IMR-90 (cell line): ENCODE data around the gene METTL21C. TPM values are rescaled to one million over a fixed set of nuclear protein-coding genes. Genes with fewer than 3 reads are reported as not detected.

ENCODE experiments used
- ATAC-seq: fragments of 200-7000 bp; cut with Tn5 transposase; 2 replicates; pipeline ENCODE4 v1.9.1; 2020; ENCODE audit warnings: low read depth, mild to moderate bottlenecking, moderate library complexity
- BruUV-seq: library from RNA; stranded (reverse); fragments of 400-500 nt; replicated peaks from 2 replicates; lab custom pipeline; 2021; lab: Mats Ljungman, UMichigan
- CTCF ChIA-PET: fragments of 300-600 bp; formaldehyde crosslinking; extraction: SDS; loops from one replicate; lab custom pipeline; 2021; ENCODE audit warnings: antibody characterized with exemption; lab: Yijun Ruan, JAX
- POLR2A ChIA-PET: fragments of 300-600 bp; sonication (Branson Sonifier 250); formaldehyde crosslinking; loops from one replicate; lab custom pipeline; 2022; ENCODE audit warnings: antibody characterized with exemption; ENCODE audit not compliant: unreplicated experiment; lab: Charles Lee
- DNase-seq: peaks from one replicate; pipeline ENCODE4 v3.0.0; 2013
- H2AFZ ChIP-seq: replicated peaks from 2 replicates; pipeline ENCODE3; 2013; ENCODE audit warnings: low read length, mild to moderate bottlenecking; ENCODE audit not compliant: poor library complexity
- H2AK5ac ChIP-seq: 2 replicates; pipeline ENCODE4 v1.6.1; 2013; ENCODE audit warnings: low read depth, low read length, inconsistent platforms
- H2AK9ac ChIP-seq: replicated peaks from 2 replicates; pipeline ENCODE3; 2013; ENCODE audit warnings: mild to moderate bottlenecking, low read depth, low read length, moderate library complexity; ENCODE audit not compliant: poor library complexity
- H2BK120ac ChIP-seq: 2 replicates; pipeline ENCODE4 v1.6.1; 2013; ENCODE audit warnings: low read depth, low read length, inconsistent platforms
- H2BK15ac ChIP-seq: 3 replicates; pipeline ENCODE4 v1.6.1; 2013; ENCODE audit warnings: low read depth, low read length, inconsistent platforms
- H2BK20ac ChIP-seq: 2 replicates; pipeline ENCODE4 v1.6.1; 2013; ENCODE audit warnings: low read depth, mild to moderate bottlenecking, inconsistent platforms, low read length, moderate library complexity
- H2BK5ac ChIP-seq: 2 replicates; pipeline ENCODE4 v1.6.1; 2013; ENCODE audit warnings: mild to moderate bottlenecking, low read depth, low read length, inconsistent platforms; ENCODE audit not compliant: poor library complexity, severe bottlenecking
- H3K14ac ChIP-seq: replicated peaks from 2 replicates; pipeline ENCODE4 v1.6.1; 2013; ENCODE audit warnings: low read depth, low read length, inconsistent platforms
- H3K18ac ChIP-seq: 2 replicates; pipeline ENCODE4 v1.6.1; 2013; ENCODE audit warnings: low read depth, low read length, control low read depth
- H3K23ac ChIP-seq: 2 replicates; pipeline ENCODE4 v1.6.1; 2013; ENCODE audit warnings: low read depth, low read length, inconsistent platforms
- H3K27ac ChIP-seq: 2 replicates; pipeline ENCODE4 v1.5.1; 2013; ENCODE audit warnings: mild to moderate bottlenecking, control low read depth, low read length; ENCODE audit not compliant: insufficient read depth
- H3K27me3 ChIP-seq: 2 replicates; pipeline ENCODE4 v1.6.1; 2013; ENCODE audit warnings: low read length; ENCODE audit not compliant: control insufficient read depth, insufficient read depth
- H3K36me3 ChIP-seq: 2 replicates; pipeline ENCODE4 v1.6.1; 2013; ENCODE audit warnings: low read length, mixed read lengths; ENCODE audit not compliant: control insufficient read depth, insufficient read depth
- H3K4ac ChIP-seq: 2 replicates; pipeline ENCODE4 v1.6.1; 2013; ENCODE audit warnings: low read depth, low read length, inconsistent platforms
- H3K4me1 ChIP-seq: 2 replicates; pipeline ENCODE4 v1.6.1; 2013; ENCODE audit warnings: low read length, mixed read lengths; ENCODE audit not compliant: control insufficient read depth, insufficient read depth
- H3K4me2 ChIP-seq: 2 replicates; pipeline ENCODE4 v1.6.1; 2013; ENCODE audit warnings: low read depth, mild to moderate bottlenecking, control low read depth, low read length, moderate library complexity
- H3K4me3 ChIP-seq: 2 replicates; pipeline ENCODE4 v1.5.1; 2013; ENCODE audit warnings: low read depth, mild to moderate bottlenecking, control low read depth, low read length, moderate library complexity; ENCODE audit not compliant: insufficient read depth
- H3K56ac ChIP-seq: 2 replicates; pipeline ENCODE4 v1.6.1; 2013; ENCODE audit warnings: low read length, inconsistent platforms; ENCODE audit not compliant: insufficient read depth; ENCODE audit errors: extremely low read depth
- H3K79me1 ChIP-seq, 2 experiments: 2 replicates each; pipeline ENCODE4 v1.6.1; 2013; ENCODE audit warnings: low read length in 2 of 2, inconsistent platforms in 1 of 2, low read depth in 1 of 2
- H3K9ac ChIP-seq: 2 replicates; pipeline ENCODE4 v1.6.1; 2013; ENCODE audit warnings: low read depth, low read length, control low read depth
- H3K9me1 ChIP-seq: 2 replicates; pipeline ENCODE4 v1.6.1; 2013; ENCODE audit warnings: low read length, inconsistent platforms; ENCODE audit not compliant: insufficient read depth
- H3K9me3 ChIP-seq: 2 replicates; pipeline ENCODE4 v1.6.1; 2013; ENCODE audit warnings: low read length; ENCODE audit not compliant: control insufficient read depth, insufficient read depth
- H4K20me1 ChIP-seq: 2 replicates; pipeline ENCODE4 v1.6.1; 2013; ENCODE audit warnings: low read length, inconsistent platforms; ENCODE audit not compliant: insufficient read depth
- H4K5ac ChIP-seq: 2 replicates; pipeline ENCODE4 v1.6.1; 2013; ENCODE audit warnings: mild to moderate bottlenecking, low read depth, low read length, control low read depth
- H4K8ac ChIP-seq, 2 experiments: 2 replicates each; pipeline ENCODE4 v1.6.1; 2013; ENCODE audit warnings: low read depth in 2 of 2, low read length in 2 of 2, control low read depth in 1 of 2, inconsistent platforms in 1 of 2
- H4K91ac ChIP-seq: 2 replicates; pipeline ENCODE4 v1.6.1; 2013; ENCODE audit warnings: low read depth, low read length, inconsistent platforms; ENCODE audit not compliant: insufficient read depth
- FOS ChIP-seq: fragments of 150-350 bp; IDR thresholded peaks from 2 replicates; pipeline ENCODE4 v1.6.1; 2016; ENCODE audit warnings: low read depth, low read length
- MAZ ChIP-seq: IDR thresholded peaks from 2 replicates; pipeline ENCODE4 v1.6.1; 2012; ENCODE audit warnings: low read depth, mild to moderate bottlenecking, low read length, improper control_type of control experiment, moderate library complexity, borderline replicate concordance
- POLR2A ChIP-seq: IDR thresholded peaks from 2 replicates; pipeline ENCODE4 v1.6.1; 2012; ENCODE audit warnings: mild to moderate bottlenecking, low read depth, low read length
- WGBS, 2 experiments: methylation state at CpG; one replicate each; pipeline versions ENCODE4 v1.1.5 to v1.1.7; 2013; ENCODE audit warnings: missing lambda C conversion rate in 2 of 2; ENCODE audit not compliant: insufficient read length in 1 of 2; ENCODE audit errors: extremely low coverage in 2 of 2; 5-methylcytosine and 5-hydroxymethylcytosine counted together
- dilution Hi-C: fragments of 300-500 bp; cut with HindIII; formaldehyde crosslinking; loops from one replicate; pipeline ENCODE4 v1.14.3; 2018; ENCODE audit warnings: low sequenced_read_pairs; ENCODE audit not compliant: unreplicated experiment
- in situ Hi-C: fragments of 300-500 bp; cut with MboI; formaldehyde crosslinking; loops from 3 replicates; pipeline ENCODE4 v1.14.3; 2019; ENCODE audit warnings: low sequenced_read_pairs, inconsistent platforms, mixed read lengths
- intact Hi-C: fragments of 100-400 bp; cut with micrococcal nuclease; formaldehyde crosslinking; loops from 2 replicates; pipeline ENCODE4 v1.10.0; 2022
- polyA plus RNA-seq, 3 experiments: library from polyadenylated mRNA; depleted of rRNA; stranded (reverse); fragments of >200 nt; gene quantifications; 2 replicates each; pipeline ENCODE4 v1.2.3, GENCODE V29; 2012; ENCODE audit warnings: low replicate concordance in 1 of 3
- total RNA-seq: library from RNA; depleted of rRNA; stranded (reverse); fragments of >200 nt; gene quantifications from 2 replicates; pipeline ENCODE4 v1.2.3, GENCODE V29; 2012
- TF ChIP-seq, protein P1 (sequence below): fragments of 150-350 bp; IDR thresholded peaks from 2 replicates; pipeline ENCODE4 v1.6.1; 2016; ENCODE audit warnings: low read depth, mild to moderate bottlenecking, low read length, moderate library complexity, borderline replicate concordance
- TF ChIP-seq, protein P2 (sequence below): conservative IDR thresholded peaks from 2 replicates; pipeline ENCODE4 v1.5.1; 2012; ENCODE audit warnings: mild to moderate bottlenecking, low read depth, low read length, improper control_type of control experiment

METTL21C gene
- total and polyA plus RNA-seq, 2 of the 4 experiments (the other 2 are of a cell fraction) = not detected

DNA sequence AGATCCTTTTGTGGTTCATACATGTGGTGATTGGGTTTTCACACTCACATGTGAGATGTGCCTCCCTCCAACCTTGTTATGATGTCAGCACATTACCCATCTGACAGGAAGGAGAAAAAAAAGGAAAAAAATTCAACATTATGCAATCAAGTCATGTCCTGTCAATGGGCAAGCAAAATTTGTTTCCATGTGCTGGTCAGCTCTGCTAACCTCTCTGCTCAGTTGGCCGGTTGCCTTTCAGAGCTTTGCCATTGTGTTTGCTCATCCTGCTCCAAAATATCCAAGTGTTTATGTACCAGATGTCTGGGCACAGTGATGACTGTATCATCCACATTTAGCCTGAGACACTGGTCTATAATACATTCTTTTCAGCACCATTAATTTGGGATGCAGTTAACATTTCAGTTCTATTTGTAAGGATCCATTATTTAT, 27.0 kb upstream of the METTL21C start:
- dilution Hi-C loops (no loop called here), intact Hi-C loops (loop anchor here (5.0 kb wide), 2 partner anchors 70 to 125 kb away; partner anchors contain the start of gene ERCC5), in situ Hi-C loops (no loop called here)
- Histone ChIP-seq H3K27me3 (peaks cover 2% of the 10 kb centered on the region), H3K18ac (no peak overlapping the region), H4K91ac (no peak overlapping the region), H3K14ac (no peak overlapping the region), H3K9ac (no peak overlapping the region), H4K5ac (no peak overlapping the region), H3K79me1 (no peaks in the 10 kb centered on the region), H3K4me2 (no peak overlapping the region), H4K20me1 (no peaks in the 10 kb centered on the region), H2BK5ac (no peak overlapping the region), H2AK9ac (no peak overlapping the region), H3K56ac (no peak overlapping the region), H3K23ac (no peak overlapping the region), H3K27ac (no peak overlapping the region), H2AFZ (no peak overlapping the region), H4K8ac (no peak overlapping the region), H3K9me3 (no peaks in the 10 kb centered on the region), H3K36me3 (no peaks in the 10 kb centered on the region), H3K9me1 (no peaks in the 10 kb centered on the region), H2BK15ac (no peak overlapping the region), H2BK120ac (no peak overlapping the region), H2AK5ac (no peak overlapping the region), H3K4ac (no peak overlapping the region), H3K4me1 (no peaks in the 10 kb centered on the region), H3K4me3 (no peak overlapping the region), H2BK20ac (no peak overlapping the region)
- DNase-seq = no peak
- ChIA-PET POLR2A (no interaction called here), CTCF (interaction anchor here (0.7 kb wide), 1 partner anchor 17 kb away, joined by 3 read pairs; no protein-coding TSS in a partner anchor)
- no TSS peak for BruUV-seq
- TF ChIP-seq, protein P1, sequence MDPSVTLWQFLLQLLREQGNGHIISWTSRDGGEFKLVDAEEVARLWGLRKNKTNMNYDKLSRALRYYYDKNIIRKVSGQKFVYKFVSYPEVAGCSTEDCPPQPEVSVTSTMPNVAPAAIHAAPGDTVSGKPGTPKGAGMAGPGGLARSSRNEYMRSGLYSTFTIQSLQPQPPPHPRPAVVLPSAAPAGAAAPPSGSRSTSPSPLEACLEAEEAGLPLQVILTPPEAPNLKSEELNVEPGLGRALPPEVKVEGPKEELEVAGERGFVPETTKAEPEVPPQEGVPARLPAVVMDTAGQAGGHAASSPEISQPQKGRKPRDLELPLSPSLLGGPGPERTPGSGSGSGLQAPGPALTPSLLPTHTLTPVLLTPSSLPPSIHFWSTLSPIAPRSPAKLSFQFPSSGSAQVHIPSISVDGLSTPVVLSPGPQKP = no peak
- TF ChIP-seq MAZ (no peak), FOS (no peak), POLR2A (no peak)
- TF ChIP-seq, protein P2, sequence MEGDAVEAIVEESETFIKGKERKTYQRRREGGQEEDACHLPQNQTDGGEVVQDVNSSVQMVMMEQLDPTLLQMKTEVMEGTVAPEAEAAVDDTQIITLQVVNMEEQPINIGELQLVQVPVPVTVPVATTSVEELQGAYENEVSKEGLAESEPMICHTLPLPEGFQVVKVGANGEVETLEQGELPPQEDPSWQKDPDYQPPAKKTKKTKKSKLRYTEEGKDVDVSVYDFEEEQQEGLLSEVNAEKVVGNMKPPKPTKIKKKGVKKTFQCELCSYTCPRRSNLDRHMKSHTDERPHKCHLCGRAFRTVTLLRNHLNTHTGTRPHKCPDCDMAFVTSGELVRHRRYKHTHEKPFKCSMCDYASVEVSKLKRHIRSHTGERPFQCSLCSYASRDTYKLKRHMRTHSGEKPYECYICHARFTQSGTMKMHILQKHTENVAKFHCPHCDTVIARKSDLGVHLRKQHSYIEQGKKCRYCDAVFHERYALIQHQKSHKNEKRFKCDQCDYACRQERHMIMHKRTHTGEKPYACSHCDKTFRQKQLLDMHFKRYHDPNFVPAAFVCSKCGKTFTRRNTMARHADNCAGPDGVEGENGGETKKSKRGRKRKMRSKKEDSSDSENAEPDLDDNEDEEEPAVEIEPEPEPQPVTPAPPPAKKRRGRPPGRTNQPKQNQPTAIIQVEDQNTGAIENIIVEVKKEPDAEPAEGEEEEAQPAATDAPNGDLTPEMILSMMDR = no peak
- ATAC-seq = no peak
- 100% methylated on average over 1 of the region's 1 CpG; no CpG with 5 or more reads in 1 of the 2 experiments for WGBS, 2 experiments
